ENCODE data around the gene DTWD2.
"Not testable (repeated sequence)": the region's sequence is repeated elsewhere in the genome, so short reads cannot be mapped to it uniquely, and the experiment has no call there.

Gene DTWD2

DNA sequence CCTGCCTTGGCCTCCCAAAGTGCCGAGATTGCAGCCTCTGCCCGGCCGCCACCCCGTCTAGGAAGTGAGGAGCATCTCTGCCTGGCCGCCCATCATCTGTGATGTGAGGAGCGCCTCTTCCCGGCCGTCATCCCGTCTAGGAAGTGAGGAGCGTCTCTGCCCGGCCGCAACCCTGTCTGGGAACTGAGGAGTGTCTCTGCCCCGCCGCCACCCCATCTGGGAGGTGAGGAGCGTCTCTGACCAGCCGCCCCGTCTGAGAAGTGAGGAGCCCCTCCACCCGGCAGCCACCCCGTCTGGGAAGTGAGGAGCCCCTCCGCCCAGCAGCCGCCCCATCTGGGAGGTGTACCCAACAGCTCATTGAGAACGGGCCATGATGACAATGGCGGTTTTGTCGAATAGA, 10.5 kb upstream of the DTWD2 start:
- DNase-seq, result not testable (repeated sequence)

DNA sequence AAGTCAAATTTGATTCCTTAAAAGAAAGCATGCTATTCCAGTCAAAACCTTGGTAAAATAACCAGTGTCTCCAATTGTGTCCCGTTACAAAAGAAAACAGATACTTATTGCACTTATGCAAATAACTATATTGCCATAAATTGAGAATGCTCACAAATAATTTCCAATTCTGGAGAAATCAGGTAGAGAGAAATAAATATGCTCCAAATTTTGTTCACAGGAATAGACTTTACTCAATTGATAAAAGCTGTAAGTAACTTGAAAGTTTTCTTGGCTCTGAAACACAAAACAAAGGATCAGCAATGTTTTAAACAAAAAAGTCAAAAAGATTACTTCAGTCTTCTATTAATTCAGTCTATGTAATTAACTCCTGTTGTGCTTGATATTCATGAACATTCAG, 7.8 kb upstream of the DTWD2 start:
- no peak for DNase-seq

DNA sequence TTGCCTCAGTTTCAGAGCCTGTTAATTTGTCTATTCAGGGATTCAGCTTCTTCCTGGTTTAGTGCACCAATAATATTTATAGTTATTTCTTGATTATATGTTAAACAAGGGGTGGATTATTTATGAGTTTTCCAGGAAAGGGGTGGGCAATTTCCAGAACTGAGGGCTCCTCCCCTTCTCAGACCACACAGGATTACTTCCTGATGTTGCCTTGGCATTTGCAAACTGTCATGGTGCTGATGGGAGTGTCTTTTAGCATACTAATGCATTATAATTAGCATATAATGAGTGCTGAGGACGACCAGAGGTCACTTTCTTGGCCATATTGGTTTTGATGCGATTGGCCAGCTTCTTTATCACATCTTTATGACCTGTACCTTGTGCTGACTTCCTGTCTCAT, 6.2 kb upstream of the DTWD2 start:
- DNase-seq, result no peak

DNA sequence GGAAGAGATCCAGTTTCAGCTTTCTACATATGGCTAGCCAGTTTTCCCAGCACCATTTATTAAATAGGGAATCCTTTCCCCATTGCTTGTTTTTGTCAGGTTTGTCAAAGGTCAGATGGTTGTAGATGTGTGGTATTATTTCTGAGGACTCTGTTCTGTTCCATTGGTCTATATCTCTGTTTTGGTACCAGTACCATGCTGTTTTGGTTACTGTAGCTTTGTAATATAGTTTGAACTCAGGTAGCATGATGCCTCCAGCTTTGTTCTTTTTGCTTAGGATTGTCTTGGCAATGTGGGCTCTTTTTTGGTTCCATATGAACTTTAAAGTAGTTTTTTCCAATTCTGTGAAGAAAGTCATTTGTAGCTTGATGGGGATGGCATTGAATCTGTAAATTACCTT, 4.8 kb upstream of the DTWD2 start:
- DNase-seq, result not testable (repeated sequence)

DNA sequence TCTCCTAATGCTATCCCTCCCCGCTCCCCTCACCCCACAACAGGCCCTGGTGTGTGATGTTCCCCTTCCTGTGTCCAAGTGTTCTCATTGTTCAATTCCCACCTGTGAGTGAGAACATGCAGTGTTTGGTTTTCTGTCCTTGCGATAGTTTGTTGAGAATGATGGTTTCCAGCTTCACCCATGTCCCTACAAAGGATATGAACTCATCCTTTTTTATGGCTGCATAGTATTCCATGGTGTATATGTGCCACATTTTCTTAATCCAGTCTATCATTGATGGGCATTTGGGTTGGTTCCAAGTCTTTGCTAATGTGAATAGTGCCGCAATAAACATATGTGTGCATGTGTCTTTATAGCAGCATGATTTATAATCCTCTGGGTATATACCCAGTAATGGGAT, 3.7 kb upstream of the DTWD2 start:
- DNase-seq, result not testable (repeated sequence)

DNA sequence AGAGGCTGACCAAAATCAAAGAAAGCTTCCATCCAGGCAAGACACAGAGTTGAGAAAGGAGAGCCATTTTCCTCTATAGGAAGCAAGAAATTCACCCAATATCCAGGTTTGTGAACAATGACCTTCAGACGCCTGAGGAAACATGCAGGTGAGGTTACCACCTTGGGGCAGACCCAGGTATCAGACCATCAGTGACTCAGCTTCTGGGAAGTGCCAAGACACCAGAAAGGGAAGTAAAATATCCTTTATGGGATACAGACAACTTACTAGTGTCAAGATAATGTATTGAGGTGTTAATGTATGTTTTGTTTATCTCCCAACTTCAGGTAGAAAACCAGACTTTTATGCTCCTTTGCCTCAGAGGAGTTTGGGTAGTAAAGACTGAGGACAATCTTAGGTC, 2.2 kb upstream of the DTWD2 start:
- no peak for DNase-seq

DNA sequence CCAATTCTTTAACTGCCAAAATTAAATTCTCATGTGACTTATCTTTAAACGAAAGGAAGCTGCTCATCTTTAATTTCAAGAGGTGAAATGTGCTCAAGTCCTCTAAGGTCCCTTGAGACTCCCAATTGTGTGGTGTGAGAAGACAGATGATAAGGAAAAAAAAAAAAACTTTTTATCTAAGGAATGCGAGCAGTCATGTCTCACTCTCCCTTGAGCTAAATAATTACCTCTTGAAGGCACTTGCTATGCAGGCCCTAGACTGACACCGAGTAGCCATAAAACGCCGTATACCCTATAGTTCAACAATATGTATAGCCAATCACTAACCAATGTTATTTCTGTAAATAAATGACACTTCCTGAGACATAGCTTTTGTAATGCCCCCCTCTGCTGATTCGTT, 1.5 kb upstream of the DTWD2 start:
- no peak for DNase-seq

DNA sequence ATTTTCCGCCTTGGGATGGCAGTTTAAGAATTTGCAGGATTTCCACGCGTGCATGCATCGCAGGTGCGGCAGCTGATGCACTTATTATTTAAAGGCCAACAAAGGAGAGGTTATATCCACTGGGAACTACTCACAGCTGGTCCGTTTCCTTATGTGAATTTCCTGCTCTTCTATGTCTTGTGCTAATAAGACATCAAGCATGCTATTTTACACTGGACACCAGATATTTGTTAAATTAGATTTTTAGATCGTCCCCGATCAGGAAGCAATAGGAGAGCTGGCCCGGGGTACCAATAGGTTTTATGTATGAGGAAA, 476 bp upstream of the DTWD2 start:
- DNase-seq, result no peak

DNA sequence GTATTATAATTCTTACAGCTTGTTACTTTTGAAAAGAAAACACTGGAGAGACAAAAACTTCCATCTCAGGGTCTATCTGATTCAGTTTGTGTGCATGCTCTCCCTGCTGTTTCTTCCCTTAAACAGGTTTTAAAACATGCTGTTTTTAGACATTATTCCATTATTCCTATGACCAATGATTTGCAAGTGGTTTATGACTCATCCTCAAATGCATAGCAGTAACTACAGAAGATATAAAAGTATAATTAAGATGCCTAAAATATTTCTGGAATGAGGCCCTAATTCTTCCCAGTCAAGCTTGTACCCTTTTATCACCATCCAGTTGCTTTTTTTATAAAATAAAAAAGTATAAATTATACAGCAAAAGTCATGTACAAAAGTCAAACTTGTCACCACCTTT, 3.7 kb downstream of the DTWD2 start:
- DNase-seq, result no peak

DNA sequence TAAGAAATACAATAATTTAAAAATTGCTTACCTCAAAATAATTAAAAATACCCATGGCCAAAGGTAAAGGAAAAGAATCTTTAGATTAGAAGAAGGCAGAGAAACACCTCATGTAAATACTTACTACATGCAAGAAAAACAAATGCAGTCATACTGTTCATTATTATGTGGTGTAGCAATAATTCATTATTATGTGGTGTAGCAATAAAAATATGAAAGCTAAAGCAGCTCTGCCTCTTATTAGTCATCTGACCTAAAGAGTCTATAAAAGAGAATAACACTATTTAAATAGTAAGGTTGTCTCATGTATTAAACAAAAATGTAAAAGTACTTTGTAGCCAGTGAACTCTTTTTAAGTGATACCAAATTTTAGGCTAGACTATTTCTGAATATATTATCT, 6.6 kb downstream of the DTWD2 start:
- no peak for DNase-seq

DNA sequence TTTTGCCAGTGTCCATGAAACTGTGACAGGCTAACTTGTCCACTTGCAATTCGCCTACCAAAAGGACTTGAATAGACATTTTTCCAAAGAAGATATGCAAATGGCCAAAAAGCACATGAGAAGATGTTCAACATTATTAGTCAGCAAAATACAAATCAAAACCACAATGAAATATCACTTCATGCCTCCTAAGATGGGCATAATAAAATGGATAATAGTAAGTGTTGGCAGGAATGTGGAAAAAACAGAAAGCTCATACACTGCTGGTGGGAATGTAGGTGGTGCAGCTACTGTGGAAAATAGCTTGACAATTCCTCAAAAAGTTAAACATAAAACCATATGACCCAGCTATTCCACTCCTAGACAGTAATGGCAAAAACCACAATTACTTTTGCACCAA, 7.9 kb downstream of the DTWD2 start:
- no peak for DNase-seq

DNA sequence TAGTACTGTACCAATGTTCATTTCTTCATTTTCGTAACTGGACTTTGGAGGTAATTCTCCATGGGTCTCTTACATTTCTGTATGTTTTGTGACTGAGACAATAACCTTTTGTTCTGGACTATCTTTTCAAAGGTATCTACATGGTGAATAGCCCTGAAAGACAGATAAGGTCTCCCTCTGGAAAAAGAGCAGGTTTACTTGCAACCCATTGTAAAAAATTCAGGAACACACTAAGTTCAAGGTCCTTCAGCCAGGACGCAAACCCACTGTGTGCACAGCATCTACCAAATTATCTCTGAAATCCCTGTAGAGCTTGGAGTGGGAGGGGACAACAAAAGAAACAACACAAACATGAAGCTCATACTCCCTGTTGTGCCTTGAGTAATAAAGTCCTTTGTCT, 8.3 kb downstream of the DTWD2 start:
- no peak for DNase-seq

DNA sequence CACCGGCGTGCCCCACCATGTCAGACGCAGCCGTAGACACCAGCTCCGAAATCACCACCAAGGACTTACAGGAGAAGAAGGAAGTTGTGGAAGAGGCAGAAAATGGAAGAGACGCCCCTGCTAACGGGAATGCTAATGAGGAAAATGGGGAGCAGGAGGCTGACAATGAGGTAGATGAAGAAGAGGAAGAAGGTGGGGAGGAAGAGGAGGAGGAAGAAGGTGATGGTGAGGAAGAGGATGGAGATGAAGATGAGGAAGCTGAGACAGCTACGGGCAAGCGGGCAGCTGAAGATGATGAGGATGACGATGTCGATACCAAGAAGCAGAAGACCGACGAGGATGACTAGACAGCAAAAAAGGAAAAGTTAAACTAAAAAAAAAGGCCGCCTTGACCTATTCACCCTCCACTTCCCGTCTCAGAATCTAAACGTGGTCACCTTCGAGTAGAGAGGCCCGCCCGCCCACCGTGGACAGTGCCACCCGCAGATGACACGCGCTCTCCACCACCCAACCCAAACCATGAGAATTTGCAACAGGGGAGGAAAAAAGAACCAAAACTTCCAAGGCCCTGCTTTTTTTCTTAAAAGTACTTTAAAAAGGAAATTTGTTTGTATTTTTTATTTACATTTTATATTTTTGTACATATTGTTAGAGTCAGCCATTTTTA, 14.4 kb downstream of the DTWD2 start:
- not testable (repeated sequence) for DNase-seq

DNA sequence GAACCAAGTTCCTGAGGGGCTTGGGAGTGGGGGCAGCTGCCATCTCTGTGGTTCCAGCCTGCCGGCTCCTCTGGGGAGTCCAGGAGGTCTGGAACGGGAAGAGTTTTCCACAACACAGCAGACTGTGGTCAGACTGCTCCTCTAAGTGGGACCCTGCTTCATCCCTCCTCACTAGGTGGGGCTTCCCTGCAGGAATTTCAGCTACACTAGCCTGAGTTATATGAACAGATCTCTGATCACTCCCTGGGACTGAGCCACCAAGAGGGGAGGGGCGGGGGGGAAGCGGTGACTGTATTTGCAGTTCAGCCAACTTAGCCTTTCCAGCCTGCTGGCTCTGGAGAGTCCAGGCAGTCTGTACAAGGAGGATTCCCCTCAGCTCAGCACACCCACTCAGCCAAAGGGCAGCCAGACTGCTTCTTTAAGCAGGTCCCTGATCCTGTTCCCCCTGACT, 19.4 kb downstream of the DTWD2 start:
- no peak for DNase-seq

DNA sequence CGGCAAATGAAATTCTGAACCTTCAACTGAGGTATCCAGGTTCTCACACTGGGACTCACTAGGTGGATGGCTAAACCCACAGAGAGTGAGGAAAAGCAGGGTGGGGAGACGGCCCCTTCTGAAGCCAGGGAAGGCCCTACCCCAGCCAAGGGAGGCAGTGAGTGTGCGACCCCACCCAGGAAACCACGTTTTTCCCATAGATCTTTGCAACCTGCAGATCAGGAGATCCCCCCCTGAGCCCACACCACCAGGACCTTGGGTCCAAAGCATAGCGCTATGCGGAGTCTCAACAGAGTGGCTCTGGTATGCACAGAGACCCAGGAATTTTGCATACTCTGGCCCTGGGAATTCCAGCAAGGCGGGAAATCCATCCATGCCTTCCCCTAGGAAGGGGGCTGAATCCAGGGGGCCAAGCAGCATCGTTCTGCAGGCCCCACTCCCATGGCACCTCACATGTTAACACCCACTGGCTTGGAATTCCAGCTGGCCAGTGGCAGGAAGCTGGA, 19.9 kb downstream of the DTWD2 start:
- no peak for DNase-seq

DNA sequence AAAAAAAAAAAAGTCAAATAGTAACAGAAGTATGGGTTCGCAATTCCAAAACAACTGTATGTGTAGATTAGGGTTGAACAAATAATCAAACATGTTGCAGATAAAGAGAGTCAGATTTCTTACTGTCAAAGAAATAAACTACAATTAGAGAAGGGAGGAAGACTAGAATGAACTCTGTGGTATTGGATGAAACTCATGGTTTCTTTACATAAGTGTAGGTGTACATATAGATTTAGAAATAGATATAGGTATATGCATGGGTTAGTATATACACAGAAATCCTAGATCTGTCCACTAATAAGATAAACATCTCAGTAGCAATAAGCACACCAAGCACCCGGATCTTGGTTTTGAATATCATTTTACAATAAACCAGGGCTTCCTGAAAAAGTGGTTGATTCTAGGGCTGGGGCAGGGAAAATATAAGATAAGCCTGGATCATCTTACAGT, 21.3 kb downstream of the DTWD2 start:
- DNase-seq, result no peak

DNA sequence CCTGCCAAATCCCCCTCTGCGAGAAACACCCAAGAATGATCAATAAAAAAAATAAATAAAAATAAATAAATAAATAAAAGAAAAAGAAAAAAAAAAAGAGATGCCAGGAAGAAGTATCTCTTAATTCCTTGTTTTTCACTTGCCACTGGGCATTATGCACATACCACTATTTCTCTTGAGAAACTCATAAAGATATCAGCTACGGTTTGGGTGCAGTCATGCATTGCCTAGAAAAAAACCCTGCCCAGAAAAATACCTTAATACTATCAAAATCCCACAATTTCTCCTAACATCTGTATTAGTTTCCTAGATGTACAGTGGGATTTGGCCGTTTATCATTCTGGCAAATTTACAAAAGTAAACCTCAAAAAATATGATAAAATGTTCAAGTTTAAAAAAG, 22.5 kb downstream of the DTWD2 start:
- DNase-seq, result no peak

DNA sequence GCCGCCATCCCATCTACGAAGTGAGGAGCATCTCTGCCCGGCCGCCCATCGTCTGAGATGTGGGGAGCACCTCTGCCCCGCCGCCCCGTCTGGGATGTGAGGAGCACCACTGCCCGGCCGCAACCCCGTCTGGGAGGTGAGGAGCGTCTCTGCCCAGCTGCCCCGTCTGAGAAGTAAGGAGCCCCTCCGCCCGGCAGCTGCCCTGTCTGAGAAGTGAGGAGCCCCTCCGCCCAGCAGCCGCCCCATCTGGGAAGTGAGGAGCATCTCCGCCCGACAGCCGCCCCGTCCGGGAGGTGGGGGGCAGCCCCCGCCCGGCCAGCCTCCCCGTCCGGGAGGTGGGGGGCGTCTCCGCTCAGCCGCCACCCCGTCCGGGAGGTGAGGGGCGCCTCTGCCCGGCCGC, 23.4 kb downstream of the DTWD2 start:
- not testable (repeated sequence) for DNase-seq

DNA sequence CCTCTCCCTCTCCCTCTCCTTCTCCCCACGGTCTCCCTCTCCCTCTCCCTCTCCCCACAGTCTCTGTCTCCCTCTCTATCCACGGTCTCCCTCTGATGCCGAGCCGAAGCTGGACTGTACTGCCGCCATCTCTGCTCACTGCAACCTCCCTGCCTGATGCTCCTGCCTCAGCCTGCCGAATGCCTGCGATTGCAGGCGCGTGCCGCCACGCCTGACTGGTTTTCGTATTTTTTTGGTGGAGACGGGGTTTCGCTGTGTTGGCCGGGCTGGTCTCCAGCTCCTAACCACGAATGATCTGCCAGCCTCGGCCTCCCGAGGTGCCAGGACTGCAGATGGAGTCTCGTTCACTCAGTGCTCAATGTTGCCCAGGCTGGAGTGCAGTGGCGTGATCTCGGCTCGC, 24.0 kb downstream of the DTWD2 start:
- DNase-seq, result not testable (repeated sequence)

DNA sequence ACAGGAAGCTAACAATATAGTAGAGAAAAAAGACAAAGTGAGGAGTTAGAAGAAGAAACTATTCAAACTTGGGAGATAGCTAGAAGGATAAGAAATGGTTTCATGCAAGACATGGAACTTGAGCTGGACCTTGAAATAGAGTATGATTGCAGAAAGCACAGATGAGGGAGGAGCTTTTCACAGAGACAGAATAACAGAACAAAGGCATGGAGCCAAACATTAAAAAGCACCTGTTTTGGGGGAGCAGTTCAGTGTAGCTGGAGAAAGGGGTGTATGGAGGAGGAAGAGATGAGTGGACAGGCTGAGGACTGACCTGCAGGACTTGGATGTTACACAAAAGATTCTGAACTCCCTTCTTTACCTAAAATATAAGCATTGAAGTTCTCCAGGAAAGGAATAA, 25.2 kb downstream of the DTWD2 start:
- no peak for DNase-seq

DNA sequence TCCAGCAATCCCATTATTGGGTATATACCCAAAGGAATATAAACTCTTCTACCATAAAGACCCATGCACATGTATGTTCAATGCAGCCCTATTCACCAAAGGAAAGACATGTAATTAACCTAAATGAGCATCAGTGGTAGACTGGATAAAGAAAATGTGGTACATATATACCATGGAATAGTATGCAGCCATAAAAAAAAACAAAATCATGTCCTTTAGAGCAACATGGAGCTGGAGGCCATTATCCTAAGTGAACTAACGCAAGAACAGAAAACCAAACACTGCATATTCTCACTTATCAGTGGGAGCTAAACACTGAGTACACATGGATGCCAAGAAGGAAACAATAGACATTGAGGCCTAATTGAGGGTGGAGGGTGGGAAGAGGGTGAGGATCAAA, 27.8 kb downstream of the DTWD2 start:
- DNase-seq, result no peak

DNA sequence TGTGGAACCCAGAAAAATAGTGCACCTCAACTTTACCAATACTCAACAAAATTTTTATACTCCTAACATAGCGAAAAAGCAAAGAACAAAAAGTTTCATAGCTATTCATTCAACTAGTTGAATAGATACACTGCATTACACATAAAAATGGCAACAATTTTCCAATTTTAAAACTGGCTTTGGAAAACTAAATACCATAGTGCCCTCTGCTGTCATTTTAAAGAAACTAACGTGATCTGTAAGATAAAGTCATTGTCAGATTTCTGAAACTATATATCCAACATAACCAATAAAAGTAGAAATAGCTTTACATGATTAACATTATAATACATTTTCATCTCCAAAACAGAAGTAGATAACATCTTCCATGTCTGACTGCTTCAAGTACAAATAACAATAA, 31.6 kb downstream of the DTWD2 start:
- no peak for DNase-seq

DNA sequence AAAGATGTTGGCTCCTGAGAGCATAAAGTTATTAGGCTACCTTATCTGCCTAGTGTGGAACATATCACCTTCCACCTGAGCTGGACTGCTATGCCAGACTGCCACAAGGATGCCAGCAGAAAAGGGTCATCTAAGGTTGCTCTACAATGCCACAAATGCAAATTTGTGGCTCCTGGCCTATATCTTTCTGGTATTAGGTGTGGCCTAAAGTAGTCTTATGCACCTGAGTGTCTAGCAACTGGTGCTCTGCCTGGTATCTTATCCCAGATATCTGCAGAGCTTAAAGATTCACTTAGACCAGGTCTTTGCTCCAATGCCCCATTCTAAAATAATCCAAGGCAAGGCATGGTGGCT, 34.7 kb downstream of the DTWD2 start:
- DNase-seq, result no peak

DNA sequence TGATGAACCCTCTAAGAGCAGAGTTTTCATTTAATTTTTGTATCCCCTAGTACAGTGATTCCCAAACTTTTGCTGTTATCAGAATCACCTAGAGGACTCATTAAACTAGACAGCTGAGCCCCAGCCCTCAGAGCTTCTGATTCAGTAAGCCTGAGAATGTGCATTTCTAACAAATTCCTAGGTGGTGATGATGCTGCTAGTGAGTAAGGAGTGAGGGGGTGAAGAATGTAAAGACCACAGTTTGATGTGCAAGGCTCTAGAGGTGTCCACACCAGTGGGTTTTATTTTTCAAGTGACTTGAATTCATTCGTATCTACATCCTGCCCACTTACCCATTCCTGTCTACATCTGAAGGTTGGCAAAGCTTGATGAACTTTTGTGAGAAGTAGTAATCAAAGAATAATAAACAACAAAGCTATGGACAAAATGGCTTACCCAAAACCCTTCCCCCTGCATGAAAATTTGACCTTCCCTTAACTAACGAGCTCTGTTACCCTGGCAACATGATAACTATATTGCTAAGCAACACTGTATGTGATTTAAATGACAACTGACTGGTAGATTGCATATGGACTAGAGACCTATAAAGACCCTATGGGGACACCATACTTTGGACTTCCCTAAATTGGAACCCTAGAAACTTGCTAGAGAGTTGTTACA, 35.2 kb downstream of the DTWD2 start:
- no peak for DNase-seq

Measured in nucleus accumbens (tissue), 56 donors.